ENCODE results near the gene SUPT20H.
"Not testable (repeated sequence)": the region's sequence is repeated elsewhere in the genome, so short reads cannot be mapped to it uniquely, and the experiment has no call there.

- TF ChIP-seq CTCF (conservative IDR thresholded peaks at IDR 0.05; ENCODE audit: low read depth, low read length); EZH2 (IDR thresholded peaks at IDR 0.05; ENCODE audit: low read length, unreplicated experiment): not testable (repeated sequence)
These were observed 6.4 kb downstream of the SUPT20H start for GRCh38 chr13:37053111-37053510.
